Activated gamma-delta T cell (primary cell): ENCODE measurements around the gene DTHD1.

ENCODE experiments used
- DNase-seq: peaks from one replicate; lab custom pipeline; 2025; lab: John Stamatoyannopoulos, UW

DTHD1 gene

GRCh38 chr4:36269533-36270173 is 11.8 kb upstream of the DTHD1 start:
- DNase-seq: no peak

GRCh38 chr4:36273276-36273675 is 8.1 kb upstream of the DTHD1 start:
- no peak for DNase-seq

DNA sequence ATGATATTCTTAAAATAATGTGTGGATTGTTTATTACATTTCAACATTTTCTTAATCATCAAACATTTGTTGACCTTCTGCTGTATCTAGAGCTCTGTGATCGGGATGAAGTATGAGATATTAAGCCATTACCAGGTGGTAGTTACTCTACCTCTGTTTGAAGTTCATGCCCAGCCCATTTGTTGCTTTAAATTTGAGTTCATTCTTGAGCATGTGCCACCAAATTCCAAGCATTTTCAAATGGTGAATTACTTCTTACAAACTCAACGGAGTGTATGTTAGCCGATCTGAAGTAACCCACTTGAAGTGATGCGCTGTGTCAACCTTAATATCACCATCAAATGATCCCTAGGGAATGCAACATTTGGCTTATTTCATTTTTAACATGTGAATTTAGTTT is 7.3 kb upstream of the DTHD1 start:
- DNase-seq: no peak

GRCh38 chr4:36277533-36277932 is 3.9 kb upstream of the DTHD1 start:
- DNase-seq: no peak

- no peak for DNase-seq
These were observed 2.6 kb upstream of the DTHD1 start for GRCh38 chr4:36278789-36279188.

DNA sequence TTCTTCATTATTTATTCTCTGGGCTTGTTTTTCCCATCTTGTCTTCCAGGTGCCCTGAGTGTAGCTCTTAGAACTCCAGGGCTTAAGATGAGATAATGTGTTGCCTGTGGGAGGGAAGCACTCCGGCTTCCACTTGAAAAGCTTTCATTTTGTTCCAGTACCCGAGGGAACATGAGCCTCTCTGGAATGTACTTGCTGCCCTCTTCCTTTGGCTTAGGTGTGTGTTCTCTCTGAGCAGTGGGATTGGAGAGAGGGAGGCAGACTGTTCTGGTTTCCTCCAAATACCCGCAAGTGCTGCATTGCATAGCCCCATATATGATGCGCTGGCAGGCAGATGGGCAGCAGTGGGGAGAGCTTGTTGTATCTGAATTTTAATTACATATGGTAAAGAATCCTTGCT is 861 bp upstream of the DTHD1 start:
- DNase-seq: no peak

- no peak for DNase-seq
These were observed 1.2 kb downstream of the DTHD1 start for GRCh38 chr4:36282503-36283030.

DNA sequence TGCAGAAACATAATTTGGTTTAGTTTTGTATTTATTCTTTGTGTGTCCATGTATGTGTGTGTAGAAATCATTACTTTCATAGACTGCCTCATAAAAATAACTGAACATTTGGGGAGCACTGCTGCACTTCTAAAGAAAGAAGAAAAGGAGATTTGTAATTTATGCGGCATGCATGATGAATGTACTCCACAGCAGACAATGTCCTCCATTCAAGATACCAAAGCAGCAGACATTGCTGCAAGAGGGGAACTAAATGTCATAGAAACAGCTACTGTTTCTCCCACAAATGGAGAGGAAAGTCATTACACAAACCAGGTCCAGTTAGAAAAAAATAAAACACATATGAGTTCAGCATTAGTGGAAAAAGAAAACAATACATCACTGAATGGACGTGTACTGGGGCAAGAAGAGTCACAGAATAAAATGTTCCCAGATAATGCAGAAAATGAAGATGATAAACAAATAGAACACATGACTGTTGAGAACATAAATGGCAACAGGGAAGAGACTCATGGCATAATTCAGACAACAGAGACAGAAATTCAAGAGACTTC is 2.6 kb downstream of the DTHD1 start:
- DNase-seq: no peak

DNA sequence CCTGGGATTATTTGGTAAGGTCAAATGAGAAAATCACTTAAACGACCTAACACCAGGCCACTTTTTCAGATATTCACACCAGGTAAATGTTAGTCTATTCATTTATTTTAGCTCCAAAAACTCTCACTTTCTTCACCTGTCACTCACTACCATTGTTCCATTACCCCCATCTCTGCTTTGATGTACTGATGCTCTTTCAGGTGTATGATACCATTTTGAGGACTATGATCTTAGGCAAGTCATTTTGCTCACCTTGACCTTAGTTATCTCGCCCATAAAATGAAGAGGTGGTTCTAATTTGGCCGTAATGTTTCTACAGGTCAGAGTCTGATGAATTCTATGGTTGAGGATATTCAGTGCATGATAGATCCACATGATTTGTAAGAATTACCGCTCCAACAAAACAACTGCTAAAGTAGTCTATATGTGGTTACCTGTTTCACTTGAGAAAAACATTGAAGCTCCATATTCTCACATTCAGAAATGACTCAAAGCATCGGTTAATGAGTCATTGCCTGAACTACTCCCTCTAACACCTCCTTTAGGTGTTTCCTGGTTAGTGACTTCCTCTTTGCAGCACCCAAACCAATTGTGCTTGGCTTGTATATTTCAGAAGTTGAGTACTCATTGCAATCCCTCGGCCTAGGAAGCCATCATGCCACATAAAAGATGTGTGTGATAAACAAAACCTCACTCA is 4.5 kb downstream of the DTHD1 start:
- no peak for DNase-seq

DNA sequence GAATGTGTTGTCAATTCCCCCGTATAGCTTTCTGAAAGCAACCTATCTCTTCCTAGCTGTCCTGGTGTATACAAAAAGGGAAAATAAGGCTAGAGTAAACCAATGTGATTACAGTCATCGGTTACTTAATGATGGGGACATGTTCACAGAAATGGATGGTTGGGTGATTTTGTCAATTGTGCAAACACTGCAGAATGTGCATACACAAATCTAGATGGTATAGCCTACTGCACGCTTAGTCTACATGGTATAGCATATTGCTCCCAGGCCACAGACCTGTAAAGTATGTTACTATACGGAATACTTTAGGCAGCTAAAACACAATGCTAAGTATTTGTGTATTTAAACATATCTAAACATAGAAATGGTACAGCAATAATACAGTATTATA is 5.1 kb downstream of the DTHD1 start:
- DNase-seq: no peak

GRCh38 chr4:36288731-36289426 is 7.5 kb downstream of the DTHD1 start:
- DNase-seq: no peak

DNA sequence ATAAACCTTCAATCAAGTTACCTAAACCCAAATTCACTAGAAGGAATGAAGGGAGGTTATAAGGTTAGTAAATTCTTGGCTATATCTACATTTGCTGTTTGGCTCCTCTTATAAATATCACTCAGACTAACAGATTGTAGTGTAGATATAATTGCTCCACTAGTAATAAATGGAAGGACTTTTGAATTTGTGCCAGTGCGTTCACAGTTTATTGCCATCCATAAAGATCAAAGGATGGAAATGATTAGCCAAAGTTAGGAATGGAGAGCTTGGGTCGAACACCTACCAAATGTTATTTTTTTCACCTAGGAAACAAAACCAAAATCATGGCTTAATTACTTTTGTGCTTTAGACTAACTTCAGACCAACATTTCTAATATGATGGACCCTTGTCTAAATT is 9.2 kb downstream of the DTHD1 start:
- no peak for DNase-seq

DNA sequence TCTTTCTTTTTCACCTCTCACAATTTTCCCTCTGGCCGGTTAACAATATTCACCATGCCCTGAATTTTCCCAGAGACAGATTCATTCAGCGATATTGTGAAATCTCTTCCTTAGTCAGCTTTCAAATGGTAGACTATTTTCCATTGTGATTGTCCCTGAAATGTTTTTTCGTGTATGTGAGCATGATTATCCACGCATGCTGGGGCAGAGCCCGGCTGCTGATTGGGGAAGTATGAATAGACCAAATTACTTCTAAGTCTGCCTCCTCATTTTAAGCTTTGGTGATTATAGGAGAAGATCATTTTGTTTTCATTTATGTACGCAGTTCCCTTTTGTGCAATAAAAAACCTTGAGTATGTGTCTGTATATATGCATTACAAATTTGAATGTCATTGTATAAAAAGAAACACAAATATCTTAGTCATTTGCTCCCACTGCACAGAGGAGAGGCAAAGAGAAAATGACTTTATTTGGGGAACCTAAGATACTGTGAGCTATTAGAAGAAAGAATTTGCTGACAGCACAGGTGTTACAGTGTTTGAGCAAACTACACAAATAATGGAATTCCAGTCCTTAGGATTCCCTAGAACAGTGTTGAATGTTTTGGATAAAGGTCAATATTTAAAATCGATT is 11.3 kb downstream of the DTHD1 start:
- no peak for DNase-seq

DNA sequence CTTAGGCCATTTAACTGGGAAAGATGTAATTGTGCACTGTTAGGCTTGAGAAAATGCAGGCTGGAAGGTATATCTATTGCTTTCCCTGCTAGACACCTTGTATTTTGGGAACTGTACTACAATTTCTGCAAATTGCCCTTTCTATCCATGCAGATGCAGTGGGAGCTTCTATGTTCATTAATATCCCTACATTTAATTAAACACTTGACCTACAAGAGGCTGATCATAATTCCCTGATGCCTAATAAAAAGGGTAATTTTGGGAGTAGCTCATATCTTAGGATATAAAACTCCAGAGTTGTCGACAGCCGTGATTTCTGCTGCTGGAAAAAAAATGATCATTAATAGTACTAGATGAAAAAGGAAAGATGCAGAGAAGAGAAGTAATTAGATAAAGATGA is 19.7 kb downstream of the DTHD1 start:
- DNase-seq: no peak

GRCh38 chr4:36303426-36304137 is 22.2 kb downstream of the DTHD1 start:
- no peak for DNase-seq

DNA sequence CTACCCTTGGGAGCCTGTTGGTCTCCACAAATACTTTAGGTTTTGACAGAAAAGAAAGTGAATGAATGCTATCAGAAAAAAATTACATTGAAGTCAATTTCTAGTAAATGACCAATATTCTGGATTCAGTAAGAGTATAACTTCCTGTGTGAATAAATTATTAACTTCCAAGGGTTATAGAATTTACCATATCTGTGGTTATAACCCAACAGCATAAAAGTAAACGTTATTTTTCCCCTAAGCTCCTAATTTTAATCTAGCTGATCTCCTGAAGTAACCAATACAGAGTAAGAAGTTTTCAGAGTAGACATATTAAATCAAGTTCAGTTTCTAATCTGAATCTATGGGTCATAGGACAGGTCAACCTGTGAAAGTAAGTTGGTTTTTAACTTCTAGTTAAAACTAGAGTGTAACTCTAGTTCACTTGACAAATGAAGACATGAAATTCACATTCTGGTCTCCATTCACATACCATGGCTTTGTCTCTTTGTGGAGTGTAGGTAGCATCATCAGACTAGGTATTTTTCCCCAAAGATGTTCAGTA is 22.8 kb downstream of the DTHD1 start:
- no peak for DNase-seq

DNA sequence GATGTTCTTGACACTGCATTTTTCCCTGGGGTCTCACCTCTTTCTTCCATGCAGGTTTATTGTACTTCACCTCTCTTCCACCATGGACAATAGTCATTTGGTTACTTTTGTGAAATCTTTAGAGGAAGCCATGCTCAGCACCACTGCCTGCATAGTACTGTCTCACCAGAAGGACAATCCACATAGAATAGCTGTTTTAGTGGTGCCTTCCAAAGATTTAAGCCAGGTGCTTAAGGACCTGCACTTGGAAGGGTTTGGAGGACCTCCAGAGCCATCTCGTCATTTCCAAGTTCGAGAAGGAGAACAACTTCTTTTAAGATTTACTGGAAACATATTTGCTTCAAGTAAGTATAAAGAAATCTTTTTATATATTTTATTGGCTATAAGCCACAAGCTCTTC is 26.7 kb downstream of the DTHD1 start:
- DNase-seq: no peak

DNA sequence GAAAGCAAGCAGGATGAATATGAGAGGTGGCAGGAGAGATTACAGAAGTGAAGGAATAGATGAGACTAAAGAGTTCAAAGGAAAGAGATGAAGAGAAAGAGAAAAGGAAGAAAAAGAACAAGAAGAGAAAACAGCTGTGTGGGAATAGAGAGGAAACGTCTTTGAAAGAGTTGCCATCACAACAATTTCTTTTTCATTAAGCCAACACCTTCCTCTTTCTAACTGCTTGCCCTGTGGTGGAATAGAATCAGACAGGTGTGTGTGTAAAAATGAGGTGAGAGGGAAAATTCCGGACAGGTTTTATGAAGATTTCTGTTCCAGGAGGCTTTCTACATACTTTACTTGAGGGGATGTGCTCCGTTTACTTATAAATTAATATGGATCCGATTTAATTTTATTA is 28.8 kb downstream of the DTHD1 start:
- DNase-seq: no peak

DNA sequence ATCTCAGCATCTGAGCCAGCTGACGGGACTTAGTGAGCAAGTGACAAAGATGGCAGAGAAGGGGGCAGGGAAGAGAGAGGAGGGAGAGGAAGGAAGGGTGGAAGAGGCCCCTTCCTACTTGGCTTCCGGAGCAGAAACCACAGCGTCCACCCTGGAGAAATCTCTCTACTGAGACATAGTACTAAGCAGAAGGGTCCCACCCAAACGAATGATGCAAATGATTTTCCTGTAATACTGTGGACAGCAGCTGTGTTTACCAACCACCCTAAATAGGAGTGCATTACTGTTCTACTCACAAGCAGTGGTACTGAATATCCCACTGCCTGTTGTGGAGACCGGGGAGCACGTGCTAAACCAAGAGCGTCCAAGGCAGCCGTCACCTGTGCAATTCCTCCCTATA is 29.4 kb downstream of the DTHD1 start:
- DNase-seq: no peak

DNA sequence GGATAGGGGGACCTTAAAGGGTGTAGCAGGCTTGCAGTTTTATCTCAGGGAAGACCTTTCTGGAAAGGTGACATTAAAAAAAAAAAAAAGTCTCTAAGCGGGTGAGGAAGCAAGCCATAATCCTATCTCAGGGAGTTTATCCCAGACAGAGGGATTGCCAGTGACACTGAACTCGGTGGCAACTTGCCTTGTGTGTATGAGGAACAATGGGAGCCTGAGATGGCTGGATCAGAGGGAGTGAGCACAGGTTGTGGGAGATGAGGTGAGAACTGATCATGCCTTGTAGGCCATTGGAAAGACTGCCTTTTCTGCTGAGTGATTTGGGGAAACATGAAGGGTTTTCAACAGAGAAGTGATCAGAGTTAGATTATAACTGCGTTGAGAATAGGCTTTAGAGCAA is 31.1 kb downstream of the DTHD1 start:
- no peak for DNase-seq

DNA sequence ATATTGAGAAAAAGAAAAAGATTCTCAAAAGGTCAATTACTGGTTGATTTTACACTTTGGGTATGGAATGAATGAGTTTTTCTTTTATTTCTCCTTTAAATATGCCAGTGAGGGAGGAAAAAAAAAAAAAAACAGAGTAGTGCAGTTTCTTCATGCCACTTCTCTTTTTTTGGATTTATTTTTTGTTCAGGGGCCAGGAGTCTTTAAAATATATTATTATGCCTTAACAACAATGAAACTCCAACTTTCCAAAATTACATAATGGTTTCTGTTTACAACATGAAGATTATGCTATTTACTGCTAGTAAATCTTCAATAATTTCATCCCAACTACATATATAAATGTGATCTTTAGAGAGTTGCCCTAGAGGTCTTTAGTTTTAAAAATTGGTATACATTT is 31.9 kb downstream of the DTHD1 start:
- no peak for DNase-seq
